ENCODE results near the gene OR6V1. TPM values are rescaled to one million over a fixed set of nuclear protein-coding genes. Genes with fewer than 3 reads are reported as not detected.

OR6V1 gene
- total RNA-seq, 2 experiments from 2014 or later = not detected

DNA sequence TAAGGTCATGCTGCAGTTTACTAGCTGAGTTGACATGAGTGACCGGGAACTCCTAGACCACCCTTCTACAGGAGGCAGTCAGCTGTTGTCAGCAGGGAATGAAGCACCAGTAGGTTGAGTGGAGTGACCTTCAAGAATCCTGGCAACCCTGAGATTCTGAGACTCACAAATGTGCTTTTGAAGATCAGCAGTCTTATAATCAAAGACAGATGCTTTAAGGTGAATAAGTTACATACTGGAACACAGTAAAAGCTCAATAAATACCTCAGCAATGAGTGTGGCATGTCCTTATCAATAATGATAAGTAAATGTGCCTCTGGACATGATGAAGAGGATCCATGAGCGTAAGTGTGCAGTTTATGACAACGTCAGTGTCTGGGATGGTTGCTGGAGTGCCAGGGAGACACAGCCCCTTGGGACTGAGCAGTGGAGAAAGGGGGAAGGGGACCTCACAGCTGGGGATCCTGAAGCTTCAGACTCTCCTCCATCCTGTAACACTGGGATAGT lies 11.9 kb upstream of the OR6V1 start:
- TF ChIP-seq, protein P1, sequence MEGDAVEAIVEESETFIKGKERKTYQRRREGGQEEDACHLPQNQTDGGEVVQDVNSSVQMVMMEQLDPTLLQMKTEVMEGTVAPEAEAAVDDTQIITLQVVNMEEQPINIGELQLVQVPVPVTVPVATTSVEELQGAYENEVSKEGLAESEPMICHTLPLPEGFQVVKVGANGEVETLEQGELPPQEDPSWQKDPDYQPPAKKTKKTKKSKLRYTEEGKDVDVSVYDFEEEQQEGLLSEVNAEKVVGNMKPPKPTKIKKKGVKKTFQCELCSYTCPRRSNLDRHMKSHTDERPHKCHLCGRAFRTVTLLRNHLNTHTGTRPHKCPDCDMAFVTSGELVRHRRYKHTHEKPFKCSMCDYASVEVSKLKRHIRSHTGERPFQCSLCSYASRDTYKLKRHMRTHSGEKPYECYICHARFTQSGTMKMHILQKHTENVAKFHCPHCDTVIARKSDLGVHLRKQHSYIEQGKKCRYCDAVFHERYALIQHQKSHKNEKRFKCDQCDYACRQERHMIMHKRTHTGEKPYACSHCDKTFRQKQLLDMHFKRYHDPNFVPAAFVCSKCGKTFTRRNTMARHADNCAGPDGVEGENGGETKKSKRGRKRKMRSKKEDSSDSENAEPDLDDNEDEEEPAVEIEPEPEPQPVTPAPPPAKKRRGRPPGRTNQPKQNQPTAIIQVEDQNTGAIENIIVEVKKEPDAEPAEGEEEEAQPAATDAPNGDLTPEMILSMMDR (IDR thresholded peaks at IDR 0.05) = no peak
- Mint-ChIP-seq H3K27me3 (no peaks in the 10 kb centered on the region), H3K27ac (no peak overlapping the region), H3K36me3 (ENCODE audit: low read depth) (no peaks in the 10 kb centered on the region), H3K4me3 (no peak overlapping the region), H3K4me1 (ENCODE audit: low read depth) (no peaks in the 10 kb centered on the region), H3K9me3 (no peaks in the 10 kb centered on the region)
- H3K4me1 ChIP-seq (ENCODE audit: insufficient read depth, low read length) = no peaks in the 10 kb centered on the region
- H3K4me3 ChIP-seq (ENCODE audit: low read length) = no peak overlapping the region
- ChIA-PET CTCF (no interaction called here), POLR2A (no interaction called here)
- no peaks in the 10 kb centered on the region for H3K9me3 ChIP-seq (ENCODE audit: control insufficient read depth in 1 of 2, insufficient read depth in 1 of 2, low read length in 2 of 2)
- no peaks in the 10 kb centered on the region for H3K36me3 ChIP-seq (ENCODE audit: insufficient read depth, low read length)
- no peak for DNase-seq
- intact Hi-C loops (cut with DNase I, micrococcal nuclease) = no loop called here
- no peak overlapping the region for H3K27ac ChIP-seq (ENCODE audit: low read depth in 1 of 2, low read length in 2 of 2)
- ATAC-seq (ENCODE audit: poor library complexity) = no peak
- no peaks in the 10 kb centered on the region for H3K27me3 ChIP-seq (ENCODE audit: control insufficient read depth in 1 of 2, insufficient read depth in 2 of 2, low read length in 2 of 2)

DNA sequence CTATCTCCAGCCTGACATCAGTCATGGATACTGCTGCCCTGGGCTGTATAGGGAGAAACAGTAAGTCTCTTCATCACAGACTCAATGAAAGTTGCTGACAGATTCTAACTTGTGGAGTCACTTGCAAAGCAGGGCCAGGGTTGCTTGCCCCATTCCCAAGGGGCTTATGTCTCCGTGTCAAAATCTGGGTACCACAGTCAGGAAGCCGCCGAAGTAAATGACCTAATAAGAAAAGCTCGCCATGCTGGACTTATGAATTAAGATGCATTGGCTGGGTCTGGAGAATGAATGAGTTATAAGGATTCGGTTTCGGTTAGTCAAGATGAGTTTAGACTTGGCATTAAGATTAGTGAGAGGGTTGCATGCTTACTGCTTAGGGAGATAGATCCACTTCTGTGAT lies 10.8 kb upstream of the OR6V1 start:
- Histone ChIP-seq H3K4me3 (ENCODE audit: low read length) (no peak overlapping the region), H3K36me3 (ENCODE audit: insufficient read depth, low read length) (no peaks in the 10 kb centered on the region), H3K9me3 (ENCODE audit: control insufficient read depth in 1 of 2, insufficient read depth in 1 of 2, low read length in 2 of 2) (no peaks in the 10 kb centered on the region), H3K27ac (ENCODE audit: low read depth in 1 of 2, low read length in 2 of 2) (no peak overlapping the region), H3K27me3 (ENCODE audit: control insufficient read depth in 1 of 2, insufficient read depth in 2 of 2, low read length in 2 of 2) (no peaks in the 10 kb centered on the region), H3K4me1 (ENCODE audit: insufficient read depth, low read length) (no peaks in the 10 kb centered on the region)
- TF ChIP-seq, protein P1 (IDR thresholded peaks at IDR 0.05) = no peak
- ATAC-seq (ENCODE audit: poor library complexity) (no peak), DNase-seq (no peak)
- Mint-ChIP-seq H3K4me3 (no peak overlapping the region), H3K27ac (no peak overlapping the region), H3K9me3 (no peaks in the 10 kb centered on the region), H3K27me3 (no peaks in the 10 kb centered on the region), H3K36me3 (ENCODE audit: low read depth) (no peaks in the 10 kb centered on the region), H3K4me1 (ENCODE audit: low read depth) (no peaks in the 10 kb centered on the region)
- ChIA-PET CTCF (no interaction called here), POLR2A (no interaction called here)
- intact Hi-C loops (cut with DNase I, micrococcal nuclease) = no loop called here

DNA sequence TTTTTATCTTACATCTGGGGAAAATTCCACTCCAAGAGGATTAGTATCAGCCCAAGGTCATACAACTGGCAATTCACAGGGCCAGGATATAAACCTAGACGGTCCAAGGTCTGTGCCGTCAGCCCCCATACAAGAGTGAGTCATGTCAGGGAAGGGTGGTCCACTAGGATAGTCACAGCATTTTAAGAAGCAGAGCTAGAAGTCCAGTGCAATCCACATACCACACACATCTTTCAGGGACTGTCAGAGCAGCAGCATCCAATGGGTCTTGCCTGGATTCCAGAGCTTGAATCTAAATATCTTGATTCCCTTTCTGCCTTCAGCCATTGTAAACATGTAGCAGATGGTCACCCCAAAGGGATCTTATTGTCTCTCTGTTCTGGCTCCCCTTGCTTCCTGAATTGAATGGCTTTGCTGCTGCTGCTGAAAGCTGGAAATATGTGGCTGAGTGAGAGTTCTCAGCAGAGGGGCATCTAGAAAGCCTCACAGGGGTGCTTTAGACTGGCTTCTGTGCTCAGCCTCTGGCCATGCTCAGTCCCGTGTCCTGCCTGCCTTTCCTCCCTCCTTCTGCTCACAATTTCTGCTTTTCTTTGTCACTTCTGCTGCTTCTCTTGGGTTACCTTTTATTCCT lies 9.9 kb upstream of the OR6V1 start:
- H3K4me3 ChIP-seq (ENCODE audit: low read length) = no peak overlapping the region
- DNase-seq (no peak), ATAC-seq (ENCODE audit: poor library complexity) (no peak)
- H3K27ac Mint-ChIP-seq = no peak overlapping the region
- no peak overlapping the region for H3K4me3 Mint-ChIP-seq
- H3K27me3 ChIP-seq (ENCODE audit: control insufficient read depth in 1 of 2, insufficient read depth in 2 of 2, low read length in 2 of 2) = no peaks in the 10 kb centered on the region
- CTCF ChIA-PET = no interaction called here
- no peaks in the 10 kb centered on the region for H3K4me1 Mint-ChIP-seq (ENCODE audit: low read depth)
- TF ChIP-seq, protein P1 (IDR thresholded peaks at IDR 0.05) = no peak
- POLR2A ChIA-PET = no interaction called here
- intact Hi-C loops (cut with DNase I, micrococcal nuclease) = no loop called here
- H3K36me3 ChIP-seq (ENCODE audit: insufficient read depth, low read length) = no peaks in the 10 kb centered on the region
- H3K27ac ChIP-seq (ENCODE audit: low read depth in 1 of 2, low read length in 2 of 2) = no peak overlapping the region
- no peaks in the 10 kb centered on the region for H3K9me3 Mint-ChIP-seq
- no peaks in the 10 kb centered on the region for H3K4me1 ChIP-seq (ENCODE audit: insufficient read depth, low read length)
- H3K27me3 Mint-ChIP-seq = no peaks in the 10 kb centered on the region
- no peaks in the 10 kb centered on the region for H3K9me3 ChIP-seq (ENCODE audit: control insufficient read depth in 1 of 2, insufficient read depth in 1 of 2, low read length in 2 of 2)
- no peaks in the 10 kb centered on the region for H3K36me3 Mint-ChIP-seq (ENCODE audit: low read depth)
